Stimulated activated CD4-positive, alpha-beta T cell treated with anti-CD3 and anti-CD28 coated beads, Interleukin-4, amount 100 ng/mL, for 1 hour (primary cell): ENCODE data around the gene TOP1.

Experiments
- DNase-seq: peaks from one replicate; pipeline ENCODE4 v3.0.0-alpha.2; 2020

TOP1 gene

GRCh38 chr20:41148942-41149341 lies 120.3 kb downstream of the TOP1 start:
- DNase-seq: no peak

DNA sequence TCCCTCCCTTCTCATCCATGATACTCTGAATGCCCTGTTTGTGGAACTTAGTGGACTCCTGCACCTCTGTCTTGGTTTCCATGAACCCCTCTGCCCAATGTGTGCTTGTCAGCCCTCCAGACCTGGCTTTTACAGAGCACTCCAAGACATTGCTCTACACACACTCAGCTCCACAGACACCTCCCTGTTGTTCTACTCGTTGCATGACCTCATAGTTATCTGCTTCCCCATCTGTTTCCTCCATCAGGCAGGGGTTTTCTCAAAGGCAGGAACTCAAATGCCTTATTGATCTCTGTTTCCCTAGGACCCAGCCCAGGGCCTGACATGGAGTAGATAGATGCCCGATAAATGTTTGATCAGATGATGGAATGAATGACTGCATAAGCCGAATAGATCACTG lies 122.0 kb downstream of the TOP1 start:
- no peak for DNase-seq

DNA sequence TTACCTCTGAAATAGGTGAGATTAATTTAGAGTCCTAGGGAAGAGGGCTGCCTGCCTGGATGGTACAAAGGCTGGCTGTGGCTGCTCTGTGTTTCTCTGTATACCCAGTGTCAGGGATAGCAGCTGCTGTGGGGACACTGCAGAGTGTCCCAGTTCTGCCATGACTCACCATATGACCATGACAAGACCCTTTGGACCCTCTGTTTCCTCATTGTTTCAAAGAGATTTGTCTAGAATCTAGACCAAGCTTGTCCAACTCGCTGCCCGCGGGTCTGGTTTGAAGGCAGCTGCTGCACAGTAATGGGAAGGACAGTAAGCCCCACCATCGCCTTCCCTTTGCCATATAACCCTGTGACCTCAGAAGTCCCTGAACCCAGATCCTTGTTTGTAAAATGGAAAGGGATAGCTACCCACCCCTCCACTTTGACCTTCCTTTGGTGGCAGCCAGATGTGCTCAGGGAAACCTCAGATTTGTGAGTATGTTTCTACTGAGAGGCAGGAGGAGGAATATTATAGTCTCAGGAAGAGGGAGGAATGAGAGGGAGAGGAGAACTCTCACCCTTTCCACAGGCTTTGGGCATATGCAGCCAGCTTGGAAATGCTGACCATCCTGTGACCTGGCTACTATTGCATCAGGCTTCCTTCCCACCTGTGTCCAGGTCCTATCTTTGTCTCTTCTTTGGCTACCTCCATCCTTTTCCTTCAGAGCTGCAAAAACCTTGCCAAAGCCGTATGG lies 122.7 kb downstream of the TOP1 start:
- no peak for DNase-seq

GRCh38 chr20:41152108-41152757 lies 123.6 kb downstream of the TOP1 start:
- no peak for DNase-seq

GRCh38 chr20:41154436-41155176 lies 126.0 kb downstream of the TOP1 start:
- DNase-seq: no peak

DNA sequence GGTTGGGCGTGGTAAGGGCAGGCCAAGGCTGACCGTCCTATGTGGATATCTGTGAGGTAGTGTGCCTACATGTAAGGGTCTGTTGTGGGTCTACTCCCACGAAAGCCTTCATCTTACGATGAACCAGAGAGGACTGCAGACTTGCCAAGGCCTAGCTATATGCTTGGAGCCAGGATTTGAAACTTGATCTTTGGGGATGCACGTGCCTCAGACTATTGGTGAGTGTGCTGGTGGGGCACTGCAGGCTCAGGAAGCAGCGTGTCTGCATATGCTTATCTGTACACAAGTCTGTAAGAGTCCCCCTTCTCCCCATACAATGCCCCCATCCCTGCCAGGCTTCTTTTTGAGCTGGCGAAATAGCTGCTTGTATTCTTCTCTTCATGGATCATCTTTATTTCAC lies 126.6 kb downstream of the TOP1 start:
- no peak for DNase-seq

- no peak for DNase-seq
Measured at GRCh38 chr20:41158082-41158625, 129.5 kb downstream of the TOP1 start.

DNA sequence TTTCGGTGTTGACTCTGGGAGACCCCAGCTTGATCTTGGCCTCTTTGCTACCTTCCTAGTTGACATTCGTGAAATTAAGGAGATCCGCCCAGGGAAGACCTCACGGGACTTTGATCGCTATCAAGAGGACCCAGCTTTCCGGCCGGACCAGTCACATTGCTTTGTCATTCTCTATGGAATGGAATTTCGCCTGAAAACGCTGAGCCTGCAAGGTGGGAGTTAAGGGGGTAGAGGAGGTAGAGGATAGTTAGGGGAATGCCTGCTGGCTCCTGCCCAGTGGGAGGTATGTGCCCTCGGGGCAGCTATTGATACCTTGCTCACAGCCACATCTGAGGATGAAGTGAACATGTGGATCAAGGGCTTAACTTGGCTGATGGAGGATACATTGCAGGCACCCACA lies 130.9 kb downstream of the TOP1 start:
- DNase-seq: no peak

- no peak for DNase-seq
Measured at GRCh38 chr20:41160686-41161085, 132.1 kb downstream of the TOP1 start.

GRCh38 chr20:41161886-41162285 lies 133.3 kb downstream of the TOP1 start:
- no peak for DNase-seq

- no peak for DNase-seq
Measured at GRCh38 chr20:41162396-41162795, 133.8 kb downstream of the TOP1 start.

DNA sequence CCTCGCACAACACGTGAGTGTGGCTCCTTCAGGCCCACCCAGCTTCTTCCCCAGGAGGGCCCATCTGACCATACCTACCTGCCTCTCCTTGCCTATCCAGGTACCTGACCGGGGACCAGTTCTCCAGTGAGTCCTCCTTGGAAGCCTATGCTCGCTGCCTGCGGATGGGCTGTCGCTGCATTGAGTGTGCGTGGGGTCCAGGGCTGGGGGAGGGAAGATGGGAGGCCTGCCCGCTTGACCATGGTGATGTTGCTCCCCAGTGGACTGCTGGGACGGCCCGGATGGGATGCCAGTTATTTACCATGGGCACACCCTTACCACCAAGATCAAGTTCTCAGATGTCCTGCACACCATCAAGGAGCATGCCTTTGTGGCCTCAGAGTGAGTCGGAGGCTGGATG lies 135.2 kb downstream of the TOP1 start:
- DNase-seq: no peak

- no peak for DNase-seq
Measured at GRCh38 chr20:41165001-41165882, 136.6 kb downstream of the TOP1 start.

- no peak for DNase-seq
Measured at GRCh38 chr20:41166201-41167117, 137.8 kb downstream of the TOP1 start.

DNA sequence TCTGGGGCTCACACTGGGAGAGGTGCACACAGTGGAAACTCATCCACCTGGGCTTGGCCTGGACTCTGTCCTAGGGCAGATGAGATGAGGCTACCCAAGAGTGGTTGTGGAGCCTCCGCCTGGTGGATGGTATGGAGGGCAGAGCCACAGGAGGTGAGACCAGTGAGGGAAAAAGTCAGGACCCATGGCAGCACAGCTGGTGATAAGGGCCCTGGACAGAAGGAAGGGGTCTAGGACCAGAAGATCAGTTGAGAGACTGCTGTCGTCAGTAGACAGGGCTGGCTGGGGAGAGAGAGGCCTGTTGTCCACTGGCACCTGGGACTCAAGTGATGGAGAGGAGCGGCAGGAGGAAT lies 138.5 kb downstream of the TOP1 start:
- DNase-seq: no peak

DNA sequence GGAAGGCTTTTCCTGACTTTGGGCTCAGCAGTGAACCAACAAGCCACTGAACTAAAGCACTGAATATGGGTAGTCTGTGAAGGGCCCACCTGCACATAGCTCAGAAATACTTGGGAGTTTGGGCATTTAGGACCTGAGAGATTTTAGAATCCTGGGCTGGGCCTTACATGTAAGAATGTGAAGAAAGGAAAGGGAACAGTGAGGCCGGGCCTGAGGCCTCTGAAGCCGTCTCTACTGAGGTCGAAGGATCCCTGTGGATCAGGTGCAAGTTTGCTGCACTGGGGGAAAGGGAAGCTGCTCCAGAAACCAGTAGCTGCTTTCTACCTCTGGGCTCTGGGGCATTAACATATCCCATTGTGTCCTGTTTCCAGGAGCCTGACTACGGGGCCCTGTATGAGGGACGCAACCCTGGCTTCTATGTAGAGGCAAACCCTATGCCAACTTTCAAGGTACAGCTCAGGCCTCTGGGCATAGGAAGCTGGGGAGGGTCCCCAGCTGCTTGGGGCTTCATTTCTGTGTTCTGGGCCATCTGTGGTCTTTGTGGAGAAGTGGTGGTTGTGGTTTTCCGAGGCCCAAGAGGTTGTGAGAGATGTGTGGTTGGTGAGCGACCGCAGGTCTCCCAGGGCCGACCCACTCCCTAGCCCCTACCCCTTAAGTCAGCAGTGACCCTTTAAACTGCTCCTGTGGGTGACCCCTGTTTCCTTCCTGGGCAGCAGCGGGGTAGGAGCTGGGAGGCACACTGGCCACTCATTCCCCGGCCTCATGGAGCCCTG lies 139.0 kb downstream of the TOP1 start:
- no peak for DNase-seq

- DNase-seq: no peak
Measured at GRCh38 chr20:41168281-41169161, 139.9 kb downstream of the TOP1 start.

GRCh38 chr20:41169162-41169690 lies 140.6 kb downstream of the TOP1 start:
- no peak for DNase-seq

DNA sequence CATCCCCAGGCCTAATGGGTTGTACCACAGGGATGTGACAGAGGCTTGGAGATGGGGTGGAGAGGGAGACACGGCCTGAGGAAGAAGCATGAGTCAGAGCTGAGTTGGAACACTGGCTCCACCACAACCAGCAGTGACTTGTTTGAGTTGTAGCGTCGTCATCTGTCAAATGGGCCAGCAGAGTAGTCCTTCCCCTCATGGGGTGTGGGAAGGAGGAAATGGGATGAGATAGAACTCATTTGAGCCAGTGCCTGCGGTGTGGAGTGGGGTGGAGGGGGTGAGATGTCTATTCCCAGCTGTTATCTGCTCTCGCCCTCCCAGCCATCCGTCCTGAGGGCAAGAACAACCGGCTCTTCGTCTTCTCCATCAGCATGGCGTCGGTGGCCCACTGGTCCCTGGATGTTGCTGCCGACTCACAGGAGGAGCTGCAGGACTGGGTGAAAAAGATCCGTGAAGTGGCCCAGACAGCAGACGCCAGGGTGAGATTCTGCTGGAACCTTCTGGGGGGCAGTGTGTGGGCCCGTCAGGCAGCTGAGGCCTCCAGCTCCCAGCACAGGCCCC lies 141.2 kb downstream of the TOP1 start:
- no peak for DNase-seq
